Measurements from ENCODE around the gene ATMIN. TPM values are rescaled to one million over a fixed set of nuclear protein-coding genes. Genes with fewer than 3 reads are reported as not detected.

The ATMIN gene
- total and polyA plus RNA-seq, 10 of the 15 experiments (the other 5 are each of a cell fraction or from before 2014, with no cell fraction given): 5.2 to 28.9 (median 18.3) TPM

- Histone ChIP-seq H3K9ac (ENCODE audit: control insufficient read depth, insufficient read depth, low read length) (peak overlapping the region; percentile 40; the same call in 1 of the 2 replicates), H3K4me1 (ENCODE audit: control insufficient read depth, insufficient read depth, low read length) (peaks cover 12% of the 10 kb centered on the region), H4K20me1 (ENCODE audit: control insufficient read depth, insufficient read depth) (no peaks in the 10 kb centered on the region), H3K9me3 (replicated peaks; ENCODE audit: control insufficient read depth, insufficient read depth, low read length) (no peaks in the 10 kb centered on the region), H2AFZ (ENCODE audit: control insufficient read depth, low read depth, low read length) (no peak overlapping the region), H3K4me3 (peak overlapping the region; percentile 30; the same call in 1 of the 2 replicates), H3K27me3 (replicated peaks in 1 of 2; ENCODE audit: control insufficient read depth in 2 of 2, insufficient read depth in 2 of 2, low read length in 1 of 2) (no peaks in the 10 kb centered on the region), H3K79me2 (ENCODE audit: control insufficient read depth, insufficient read depth, low read length) (peaks cover 10% of the 10 kb centered on the region), H3K36me3 (ENCODE audit: control insufficient read depth in 2 of 2, insufficient read depth in 2 of 2, low read length in 1 of 2) (no peaks in the 10 kb centered on the region), H3K27ac (ENCODE audit: control insufficient read depth, insufficient read depth) (no peak overlapping the region), H3K4me2 (ENCODE audit: control insufficient read depth, insufficient read depth) (peak overlapping the region; percentile 80)
- intact Hi-C loops (cut with micrococcal nuclease; ENCODE audit: unreplicated experiment) (no loop called here), in situ Hi-C loops (cut with MboI) (no loop called here)
- no TSS peak for BruUV-seq (replicated peaks)
- TF ChIP-seq HSF1 (IDR thresholded peaks at IDR 0.05; ENCODE audit: low read depth, low read length) (no peak), RCOR1 (conservative IDR thresholded peaks at IDR 0.05; ENCODE audit: low read depth, low read length) (no peak)
- TF ChIP-seq, protein P1, sequence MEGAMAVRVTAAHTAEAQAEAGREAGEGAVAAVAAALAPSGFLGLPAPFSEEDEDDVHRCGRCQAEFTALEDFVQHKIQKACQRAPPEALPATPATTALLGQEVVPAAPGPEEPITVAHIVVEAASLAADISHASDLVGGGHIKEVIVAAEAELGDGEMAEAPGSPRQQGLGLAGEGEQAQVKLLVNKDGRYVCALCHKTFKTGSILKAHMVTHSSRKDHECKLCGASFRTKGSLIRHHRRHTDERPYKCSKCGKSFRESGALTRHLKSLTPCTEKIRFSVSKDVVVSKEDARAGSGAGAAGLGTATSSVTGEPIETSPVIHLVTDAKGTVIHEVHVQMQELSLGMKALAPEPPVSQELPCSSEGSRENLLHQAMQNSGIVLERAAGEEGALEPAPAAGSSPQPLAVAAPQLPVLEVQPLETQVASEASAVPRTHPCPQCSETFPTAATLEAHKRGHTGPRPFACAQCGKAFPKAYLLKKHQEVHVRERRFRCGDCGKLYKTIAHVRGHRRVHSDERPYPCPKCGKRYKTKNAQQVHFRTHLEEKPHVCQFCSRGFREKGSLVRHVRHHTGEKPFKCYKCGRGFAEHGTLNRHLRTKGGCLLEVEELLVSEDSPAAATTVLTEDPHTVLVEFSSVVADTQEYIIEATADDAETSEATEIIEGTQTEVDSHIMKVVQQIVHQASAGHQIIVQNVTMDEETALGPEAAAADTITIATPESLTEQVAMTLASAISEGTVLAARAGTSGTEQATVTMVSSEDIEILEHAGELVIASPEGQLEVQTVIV (IDR thresholded peaks at IDR 0.05; ENCODE audit: borderline replicate concordance, partially characterized antibody): no peak
- ChIA-PET RAD21 (ENCODE audit: unreplicated experiment) (interaction anchor here (1.6 kb wide), 1 partner anchor 18 kb away, joined by 4 read pairs; the partner anchor contains the start of gene C16orf46), CTCF (no interaction called here), SMC1A (ENCODE audit: uncharacterized antibody, unreplicated experiment) (interaction anchor here (1.0 to 1.3 kb wide), 3 partner anchors 11 to 60 kb away, joined by 3 to 4 read pairs (median 4); partner anchors contain the start of gene C16orf46), POLR2A (interaction anchor here (0.7 to 1.2 kb wide), 3 partner anchors 17 to 21 kb away, joined by 3 to 4 read pairs (median 4); partner anchors contain the start of gene C16orf46)
- FAIRE-seq: no peak
- no peak for ATAC-seq
- DNase-seq (ENCODE audit: low read depth, low spot score): no peak
- 74% methylated on average over 18 of the region's 21 CpGs for WGBS (ENCODE audit: insufficient coverage, insufficient replicate concordance, low lambda C conversion rate, missing lambda C conversion rate)
Measured at GRCh38 chr16:81094771-81095251, 59.2 kb downstream of the ATMIN start.
